ENCODE data around the gene SFPQ.
A peak's percentile ranks its signal among the peaks of the same experiment; 100 is the strongest.
"Not testable (repeated sequence)": the region's sequence is repeated elsewhere in the genome, so short reads cannot be mapped to it uniquely, and the experiment has no call there.

The SFPQ gene, protein sequence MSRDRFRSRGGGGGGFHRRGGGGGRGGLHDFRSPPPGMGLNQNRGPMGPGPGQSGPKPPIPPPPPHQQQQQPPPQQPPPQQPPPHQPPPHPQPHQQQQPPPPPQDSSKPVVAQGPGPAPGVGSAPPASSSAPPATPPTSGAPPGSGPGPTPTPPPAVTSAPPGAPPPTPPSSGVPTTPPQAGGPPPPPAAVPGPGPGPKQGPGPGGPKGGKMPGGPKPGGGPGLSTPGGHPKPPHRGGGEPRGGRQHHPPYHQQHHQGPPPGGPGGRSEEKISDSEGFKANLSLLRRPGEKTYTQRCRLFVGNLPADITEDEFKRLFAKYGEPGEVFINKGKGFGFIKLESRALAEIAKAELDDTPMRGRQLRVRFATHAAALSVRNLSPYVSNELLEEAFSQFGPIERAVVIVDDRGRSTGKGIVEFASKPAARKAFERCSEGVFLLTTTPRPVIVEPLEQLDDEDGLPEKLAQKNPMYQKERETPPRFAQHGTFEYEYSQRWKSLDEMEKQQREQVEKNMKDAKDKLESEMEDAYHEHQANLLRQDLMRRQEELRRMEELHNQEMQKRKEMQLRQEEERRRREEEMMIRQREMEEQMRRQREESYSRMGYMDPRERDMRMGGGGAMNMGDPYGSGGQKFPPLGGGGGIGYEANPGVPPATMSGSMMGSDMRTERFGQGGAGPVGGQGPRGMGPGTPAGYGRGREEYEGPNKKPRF

DNA sequence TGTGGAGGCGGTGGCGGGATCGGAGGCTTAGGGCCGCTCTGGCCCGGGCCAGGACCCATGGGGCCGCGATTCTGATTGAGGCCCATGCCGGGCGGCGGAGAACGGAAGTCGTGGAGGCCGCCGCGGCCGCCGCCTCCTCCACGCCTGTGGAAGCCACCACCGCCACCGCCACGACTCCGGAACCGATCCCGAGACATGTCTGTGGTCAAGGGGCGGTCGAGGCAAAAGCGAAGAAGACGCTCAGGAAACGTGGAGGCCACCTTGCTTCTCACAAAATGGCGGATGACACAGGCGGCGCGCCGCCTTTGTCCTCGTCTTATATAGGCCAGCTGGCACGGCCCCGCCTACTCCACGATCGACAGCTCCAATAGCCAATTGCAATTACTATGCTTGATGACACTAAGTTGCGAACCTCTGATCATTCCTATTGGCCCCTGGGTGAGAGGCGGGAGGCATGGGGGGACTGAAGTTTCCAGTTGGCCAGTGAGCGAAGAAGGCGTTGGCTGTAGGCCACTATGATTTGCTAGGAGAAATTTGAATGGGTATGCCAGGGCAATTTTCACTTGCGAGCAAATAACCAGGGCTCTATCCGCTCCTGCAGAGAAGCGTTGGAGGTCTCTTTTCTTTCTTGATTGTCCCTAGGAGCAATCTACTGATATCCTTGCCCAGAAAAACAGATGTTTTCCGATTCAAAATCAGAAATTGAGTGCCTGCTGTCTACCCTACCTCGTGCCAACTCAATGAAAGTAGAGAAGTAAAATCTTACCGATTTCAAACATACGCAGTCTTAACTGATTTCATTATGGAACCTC, at the start of gene SFPQ:
Gene SFPQ, minus strand, starts transcription at position 293 of the 812 bp plus-strand sequence. Its CDS starts 96 bp downstream, at position 197.
- peak; percentile 98 for DNase-seq

DNA sequence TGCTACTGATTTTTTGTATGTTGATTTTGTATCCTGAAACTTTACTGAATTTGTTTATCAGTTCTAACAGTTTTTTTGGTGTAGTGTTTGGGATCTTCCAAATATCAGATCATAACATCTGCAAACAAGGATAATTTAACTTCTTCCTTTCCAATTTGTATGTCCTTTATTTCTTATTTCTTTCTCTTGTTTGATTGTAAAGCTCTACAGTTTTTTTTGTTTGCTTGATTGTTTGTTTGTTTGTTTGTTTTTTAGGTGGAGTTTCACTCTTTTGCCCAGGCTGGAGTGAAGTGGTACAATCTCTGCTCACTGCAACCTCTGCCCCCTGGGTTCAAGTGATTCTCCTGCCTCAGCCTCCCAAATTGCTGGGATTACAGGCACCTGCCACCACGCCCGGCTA, 43.8 kb upstream of the SFPQ start:
- not testable (repeated sequence) for DNase-seq

DNA sequence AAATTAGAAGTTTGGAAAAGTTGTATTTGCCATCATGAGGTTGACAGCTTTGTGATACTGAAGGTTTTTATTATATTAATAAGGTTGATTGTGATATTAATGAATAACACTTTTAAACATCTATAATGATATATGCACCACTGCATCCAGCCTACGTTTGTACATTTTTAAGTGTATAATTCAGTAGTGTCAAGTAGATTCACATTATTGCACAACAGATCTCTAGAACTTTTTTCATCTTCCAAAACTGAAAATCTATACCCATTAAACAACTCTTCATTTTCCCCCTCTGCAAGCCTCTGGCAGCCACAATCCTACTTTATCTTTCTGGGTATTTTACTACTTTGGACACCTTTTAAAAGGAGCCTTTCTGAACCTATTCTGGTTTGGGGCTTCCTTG, 38.3 kb upstream of the SFPQ start:
- DNase-seq: no peak

DNA sequence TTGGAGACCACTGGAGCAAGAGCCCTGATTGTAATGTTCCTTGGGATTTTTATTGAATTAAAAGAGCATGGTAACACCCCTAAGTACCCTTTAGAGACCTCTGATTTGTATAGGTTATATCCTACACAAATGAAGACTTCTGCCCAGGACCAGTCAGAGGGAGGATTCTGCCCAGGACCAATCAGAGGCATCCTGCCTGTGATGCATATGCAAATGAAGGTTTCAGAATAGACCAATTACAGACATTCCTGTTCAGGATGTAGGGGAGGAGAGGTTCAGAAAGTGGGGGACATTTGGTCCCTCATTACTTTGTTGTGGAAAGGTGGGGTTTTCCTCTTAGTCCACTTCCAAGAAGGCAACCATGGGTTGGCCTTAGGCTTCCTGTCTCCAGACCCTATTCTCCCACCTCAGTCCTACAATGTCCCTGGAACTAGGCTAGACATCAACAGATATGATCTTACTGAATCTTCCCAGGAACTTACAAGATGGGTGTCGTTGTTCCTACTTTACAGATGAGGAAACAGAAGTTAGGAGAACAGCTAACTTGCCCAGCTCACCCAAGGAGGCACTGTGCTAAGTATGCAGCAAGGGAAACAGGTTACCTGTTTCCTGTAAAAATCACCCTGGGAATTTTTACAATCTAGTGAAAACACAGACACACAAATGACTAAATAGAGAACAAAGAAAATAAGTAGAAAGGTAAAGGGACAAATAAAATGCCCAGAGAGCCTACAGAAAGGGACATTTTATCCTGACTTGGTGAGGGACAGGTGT, 36.8 kb upstream of the SFPQ start:
- DNase-seq: no peak

DNA sequence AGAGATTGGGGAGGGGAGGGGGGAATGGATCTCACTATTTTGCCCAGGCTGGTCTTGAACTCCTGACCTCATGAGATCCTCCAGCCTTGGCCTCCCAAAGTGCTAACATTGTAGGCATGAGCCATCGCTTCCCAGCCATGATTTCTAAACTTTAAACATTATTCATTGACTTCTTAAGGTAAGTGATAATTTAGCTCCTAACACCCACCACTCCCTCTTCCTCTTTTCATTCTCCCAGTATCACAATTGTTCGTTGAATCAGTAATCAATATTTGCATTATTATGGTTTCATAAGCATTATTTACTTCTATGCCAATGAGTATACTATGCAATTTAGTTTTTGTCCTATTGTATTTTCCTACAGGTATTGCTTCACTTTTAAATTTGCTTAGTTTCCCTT, 33.6 kb upstream of the SFPQ start:
- no peak for DNase-seq

DNA sequence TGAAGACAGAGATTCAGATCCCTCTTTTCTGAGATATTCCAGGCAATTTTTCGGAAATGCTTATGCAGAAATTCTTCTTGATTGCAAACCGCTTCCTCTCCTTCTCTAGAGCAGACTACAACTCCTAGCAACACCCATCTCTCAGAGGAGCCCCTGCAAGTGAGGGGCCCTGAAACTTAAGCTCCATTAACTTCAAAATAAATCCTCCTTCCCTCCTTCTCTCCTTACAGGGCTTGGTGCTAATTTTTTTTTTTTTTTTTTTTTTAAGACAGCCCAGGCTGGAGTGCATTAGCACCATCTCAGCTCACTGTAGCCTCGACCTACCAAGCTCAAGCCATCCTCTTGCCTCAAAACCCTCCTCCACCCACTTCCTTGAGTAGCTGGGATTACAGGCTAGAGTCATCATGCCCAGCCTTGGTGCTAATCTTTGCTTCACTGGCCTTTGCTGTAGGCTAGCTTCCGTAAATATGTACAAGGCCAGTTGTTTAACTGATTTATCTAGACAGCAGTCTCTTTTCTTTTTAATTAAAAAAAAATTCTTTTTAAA, 30.2 kb upstream of the SFPQ start:
- no peak for DNase-seq

DNA sequence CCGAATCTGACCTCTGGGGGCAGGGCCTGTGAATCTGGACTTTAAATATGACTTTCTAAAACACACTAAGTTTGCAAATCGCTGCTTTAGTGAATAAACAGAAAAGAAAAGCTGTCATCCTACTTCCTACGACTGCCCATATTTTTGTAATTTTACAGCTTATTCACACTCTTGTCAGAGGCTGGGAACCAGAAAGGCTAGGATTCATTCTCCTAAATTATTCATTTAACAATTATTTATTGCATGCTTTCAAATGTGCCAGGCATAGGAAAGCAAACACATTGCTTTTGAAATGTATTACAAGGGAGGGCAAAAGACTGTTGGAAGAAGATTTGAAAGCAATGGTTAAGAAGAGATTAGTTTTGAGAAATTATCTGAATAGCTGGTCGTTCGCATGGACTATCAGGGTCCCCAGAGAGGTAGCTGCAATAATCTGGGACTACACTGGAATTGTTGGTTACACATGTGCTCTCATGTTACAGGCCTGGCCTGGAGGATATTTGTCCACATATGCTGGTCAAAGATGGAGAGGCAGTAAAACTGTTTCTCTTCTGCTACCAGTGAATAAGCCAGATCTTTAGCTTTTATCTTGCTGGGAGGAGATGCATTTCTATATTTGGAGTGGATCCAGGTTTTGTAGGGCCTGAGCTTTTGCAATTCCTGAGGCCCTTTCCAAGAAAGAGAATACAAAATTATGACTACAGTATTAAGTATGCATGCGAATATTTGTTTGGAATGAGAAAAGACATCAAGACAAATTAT, 29.6 kb upstream of the SFPQ start:
- DNase-seq: no peak

DNA sequence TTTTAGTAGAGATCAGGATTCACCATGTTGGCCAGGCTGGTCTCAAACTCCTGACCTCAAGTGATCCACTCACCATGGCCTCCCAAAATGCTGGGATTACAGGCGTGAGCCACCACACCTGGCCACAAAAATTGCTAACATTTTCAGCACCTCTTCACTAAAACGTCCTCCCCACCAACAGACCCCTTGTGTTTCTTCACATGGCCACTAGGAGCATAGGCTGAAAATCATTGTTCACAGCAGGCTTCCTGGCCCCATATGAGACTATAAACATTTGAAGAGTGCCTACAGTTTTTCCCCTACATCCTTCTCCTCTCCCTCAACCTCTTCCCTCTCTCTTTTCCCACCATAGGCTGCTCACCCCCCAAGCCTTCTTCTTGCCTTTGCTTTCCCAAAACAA, 28.0 kb upstream of the SFPQ start:
- DNase-seq: no peak

DNA sequence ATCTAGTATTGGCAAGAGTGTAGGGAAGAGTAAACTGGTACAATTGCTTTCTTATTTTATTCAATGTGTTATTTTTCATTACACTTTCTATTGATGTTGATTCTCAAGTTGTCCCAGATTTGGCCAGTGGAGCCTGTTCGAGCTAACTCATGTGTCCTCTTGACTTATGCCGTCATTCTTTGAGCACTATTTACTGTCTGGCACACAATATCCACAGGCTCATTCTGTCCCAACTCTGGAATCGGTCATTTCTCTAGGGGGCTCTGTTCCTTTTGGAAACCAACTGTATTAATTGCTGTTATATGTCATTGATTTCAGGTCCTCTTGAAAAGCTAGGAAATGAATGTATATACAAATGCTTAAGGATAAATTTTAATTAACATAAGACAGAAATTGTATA, 22.4 kb upstream of the SFPQ start:
- DNase-seq: no peak

DNA sequence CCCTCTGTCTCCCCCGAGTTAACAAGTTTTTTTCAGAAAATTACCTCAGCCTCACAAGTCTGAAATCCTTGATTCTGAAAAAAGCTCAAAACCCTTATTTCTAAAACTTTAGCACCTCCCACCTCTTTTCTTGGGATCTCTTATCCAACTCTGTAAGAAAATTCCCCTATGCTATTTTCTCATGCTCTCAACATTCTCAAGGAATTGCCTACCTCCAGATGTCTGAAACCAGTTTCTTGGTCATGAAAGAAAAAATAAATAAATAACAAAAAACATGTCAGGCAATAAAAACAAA, 18.1 kb upstream of the SFPQ start:
- no peak for DNase-seq

DNA sequence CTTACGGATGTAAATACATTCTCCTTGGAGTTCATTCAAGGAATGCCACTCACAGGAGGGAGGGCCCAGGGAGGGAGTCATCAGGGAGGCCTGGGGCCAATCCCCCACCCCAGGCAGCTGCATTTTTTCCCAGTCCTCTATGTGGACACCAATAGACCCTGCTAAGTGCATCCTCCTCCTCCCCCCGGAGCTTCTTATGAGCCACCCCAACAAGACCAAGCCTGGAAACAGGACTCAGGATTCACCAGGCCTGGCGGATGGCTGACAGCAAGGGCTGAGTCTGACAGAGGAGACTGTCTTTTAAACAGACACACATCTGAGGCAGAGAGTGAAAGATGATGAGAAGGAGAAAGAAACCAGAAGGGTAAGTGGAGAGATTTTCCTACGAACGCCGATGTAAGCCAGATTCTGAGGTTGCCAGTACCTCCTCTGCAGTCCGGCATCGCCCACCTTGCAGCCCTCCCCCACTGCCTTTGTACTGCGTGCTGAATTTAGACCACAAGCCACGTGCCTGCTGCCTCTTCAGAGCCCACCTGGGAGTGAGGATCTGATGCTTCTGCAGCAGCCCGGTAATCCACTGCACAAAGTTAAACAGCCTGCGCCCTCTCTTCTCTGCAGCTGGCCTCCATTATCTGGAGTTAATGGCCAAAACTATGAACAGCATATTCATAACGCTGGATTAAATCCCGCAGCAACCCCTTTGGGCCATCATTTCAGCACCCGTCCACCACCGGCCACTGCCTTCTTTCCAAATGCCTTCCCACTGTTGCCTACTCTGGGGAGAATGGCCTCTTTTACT, 17.6 kb upstream of the SFPQ start:
- DNase-seq: no peak

DNA sequence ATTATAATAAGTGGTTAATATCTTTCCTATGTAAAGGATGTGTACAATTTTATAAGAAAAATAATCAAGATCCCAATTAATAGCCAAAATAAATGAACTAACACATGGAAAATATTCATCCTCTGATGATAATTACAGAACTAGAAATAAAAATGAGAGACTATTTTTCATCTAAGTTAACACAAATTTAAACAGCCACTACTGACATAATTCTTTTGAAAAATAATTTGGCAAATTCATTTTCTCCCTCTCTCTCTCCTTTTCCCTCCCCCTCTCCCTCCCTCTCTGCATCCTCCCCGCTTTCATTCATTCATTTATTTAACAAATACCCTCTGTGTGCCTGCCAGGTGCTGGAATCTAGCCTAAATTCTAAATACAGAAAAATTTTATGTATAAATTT, 10.3 kb upstream of the SFPQ start:
- no peak for DNase-seq

DNA sequence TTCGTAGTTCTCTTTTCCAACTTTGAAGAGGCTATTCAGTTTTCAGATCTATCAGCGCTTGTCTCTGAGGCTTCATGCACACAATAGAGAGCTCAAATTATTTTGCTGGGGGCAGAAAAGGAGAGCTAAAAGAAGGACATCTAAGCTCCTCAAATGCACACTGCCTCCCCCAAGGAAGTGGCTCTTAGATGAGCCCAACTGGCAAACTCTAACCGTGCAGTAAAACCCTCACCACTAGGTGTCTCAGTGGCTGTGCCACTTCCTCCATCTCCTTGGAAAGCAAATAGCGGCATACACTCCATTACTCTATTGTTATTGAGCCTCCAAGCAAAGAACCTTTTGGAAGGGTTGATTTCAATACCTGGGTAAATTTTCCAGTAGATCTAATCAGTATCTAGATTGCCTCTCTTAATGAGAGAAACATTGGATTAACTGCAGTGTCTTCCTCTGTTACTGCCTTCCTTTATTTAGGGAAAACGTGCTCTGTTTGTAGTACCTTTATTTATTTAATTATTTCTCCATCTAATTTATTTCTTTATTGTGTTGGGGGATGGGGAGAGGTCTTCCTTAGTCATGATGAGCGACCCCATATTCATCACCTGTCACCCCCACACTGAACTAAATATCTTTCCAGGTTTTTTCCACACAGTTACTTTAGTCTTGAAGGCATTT, 9.2 kb upstream of the SFPQ start:
- peak; percentile 61 for DNase-seq

DNA sequence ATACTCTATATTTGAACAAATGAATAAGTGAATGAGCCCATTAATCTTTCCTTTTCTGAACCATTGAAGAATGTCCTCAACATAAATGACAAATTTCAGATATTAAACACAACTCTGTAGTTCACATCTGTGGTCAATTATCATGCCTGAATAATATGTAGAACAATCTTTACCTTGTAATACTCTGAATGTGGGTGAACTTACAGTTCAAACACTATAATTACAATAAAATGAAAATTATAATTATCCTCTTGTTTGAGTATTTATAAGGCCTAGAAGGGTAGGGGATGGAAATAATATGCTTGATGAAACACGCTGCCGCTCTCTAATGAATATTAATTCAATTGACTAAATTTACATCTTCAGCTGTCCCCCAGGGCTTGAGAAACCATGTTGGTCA, 8.7 kb upstream of the SFPQ start:
- no peak for DNase-seq

DNA sequence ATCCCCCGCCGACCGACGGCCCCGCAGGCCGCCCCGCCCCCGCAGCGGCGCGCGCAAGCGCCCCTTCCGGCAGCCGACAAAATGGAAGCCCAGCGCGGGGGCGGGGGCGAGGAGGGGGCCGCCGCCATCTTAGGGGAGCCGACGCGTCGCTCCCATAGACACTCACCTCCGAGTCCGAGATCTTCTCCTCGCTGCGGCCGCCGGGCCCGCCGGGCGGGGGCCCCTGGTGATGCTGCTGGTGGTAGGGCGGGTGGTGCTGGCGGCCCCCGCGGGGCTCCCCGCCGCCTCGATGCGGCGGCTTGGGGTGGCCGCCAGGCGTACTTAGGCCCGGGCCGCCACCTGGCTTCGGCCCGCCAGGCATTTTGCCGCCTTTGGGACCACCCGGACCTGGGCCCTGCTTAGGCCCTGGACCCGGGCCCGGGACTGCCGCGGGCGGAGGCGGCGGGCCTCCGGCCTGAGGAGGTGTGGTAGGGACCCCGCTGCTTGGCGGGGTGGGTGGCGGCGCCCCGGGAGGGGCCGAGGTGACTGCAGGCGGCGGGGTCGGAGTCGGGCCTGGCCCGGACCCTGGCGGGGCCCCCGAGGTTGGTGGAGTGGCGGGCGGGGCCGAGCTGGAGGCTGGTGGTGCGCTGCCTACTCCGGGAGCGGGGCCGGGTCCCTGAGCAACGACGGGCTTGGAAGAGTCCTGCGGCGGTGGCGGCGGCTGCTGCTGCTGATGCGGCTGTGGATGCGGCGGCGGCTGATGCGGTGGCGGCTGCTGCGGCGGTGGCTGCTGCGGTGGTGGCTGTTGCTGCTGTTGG, 691 bp downstream of the SFPQ start:
- DNase-seq: no peak

DNA sequence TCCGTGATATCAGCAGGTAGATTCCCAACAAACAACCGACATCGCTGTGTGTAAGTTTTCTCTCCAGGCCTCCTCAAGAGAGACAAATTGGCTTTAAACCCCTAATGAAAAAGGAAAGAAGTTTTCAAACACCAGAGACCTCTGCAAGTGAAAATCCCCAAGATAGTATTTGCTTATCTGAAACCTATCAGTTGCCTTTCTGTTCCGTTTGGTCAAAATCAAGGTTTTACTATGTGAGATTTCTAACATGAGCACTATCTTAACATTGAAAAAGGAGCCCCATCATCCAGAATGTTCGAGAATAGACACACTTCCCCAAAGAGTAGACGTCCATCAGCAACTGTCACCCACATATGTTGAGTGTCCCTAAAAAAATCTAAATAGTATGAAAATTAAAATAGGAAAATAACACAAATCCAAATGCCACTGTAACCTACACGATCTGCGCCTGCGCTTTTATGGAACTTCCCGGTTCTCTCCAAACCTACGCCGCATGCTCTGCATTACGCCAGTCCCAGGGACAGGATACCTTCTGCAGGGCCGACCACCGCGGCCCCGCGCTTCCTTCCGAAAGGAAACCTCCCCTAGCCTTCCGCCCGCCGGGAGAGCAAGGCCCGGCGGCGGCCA, 1.4 kb downstream of the SFPQ start:
- DNase-seq: peak; percentile 39

DNA sequence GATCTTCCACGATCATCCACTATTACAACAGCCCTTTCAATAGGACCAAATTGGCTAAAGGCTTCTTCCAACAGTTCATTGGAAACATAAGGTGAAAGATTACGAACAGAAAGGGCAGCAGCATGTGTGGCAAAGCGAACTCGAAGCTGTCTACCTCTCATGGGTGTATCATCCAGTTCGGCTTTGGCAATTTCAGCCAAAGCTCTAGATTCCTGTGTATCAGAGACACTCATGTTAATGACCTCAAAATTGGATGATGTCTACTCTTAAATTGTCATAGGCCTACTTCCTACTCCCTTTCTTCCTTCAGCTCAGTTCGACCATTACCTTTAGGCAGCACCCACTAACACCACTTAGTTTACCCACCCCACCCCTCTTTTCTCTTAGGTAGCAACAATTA, 2.2 kb downstream of the SFPQ start:
- no peak for DNase-seq

DNA sequence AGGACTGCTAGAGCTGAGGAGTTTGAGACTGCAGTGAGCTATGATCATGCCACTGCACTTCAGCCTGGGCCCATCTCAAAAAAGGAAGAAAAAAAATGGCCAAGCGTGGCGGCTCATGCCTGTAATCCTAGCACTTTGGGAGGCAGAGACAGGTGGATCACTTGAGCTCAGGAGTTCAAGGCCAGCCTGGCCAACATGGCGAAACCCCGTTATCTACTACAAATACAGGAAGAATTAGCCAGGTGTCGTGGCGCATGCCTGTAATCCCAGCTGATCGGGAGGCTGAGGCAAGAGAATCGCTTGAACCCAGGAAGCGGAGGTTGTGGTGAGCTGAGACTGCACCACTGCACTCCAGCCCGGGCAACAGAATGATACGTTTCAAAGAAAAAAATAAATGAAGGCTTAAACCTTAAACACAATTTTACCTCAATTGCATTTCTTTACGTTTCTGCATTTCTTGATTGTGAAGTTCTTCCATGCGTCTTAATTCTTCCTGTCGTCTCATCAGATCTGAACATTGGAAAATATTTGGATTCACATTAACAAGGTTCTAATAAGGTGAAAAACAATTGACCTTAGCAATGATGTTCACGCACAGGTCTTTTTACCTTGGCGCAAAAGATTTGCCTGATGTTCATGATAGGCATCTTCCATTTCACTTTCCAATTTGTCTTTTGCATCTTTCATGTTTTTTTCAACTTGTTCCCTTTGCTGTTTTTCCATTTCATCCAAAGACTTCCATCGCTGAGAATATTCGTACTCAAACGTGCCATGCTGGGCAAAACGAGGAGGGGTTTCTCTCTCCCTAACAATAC, 4.2 kb downstream of the SFPQ start:
- DNase-seq: no peak
